ENCODE measurements around the gene HNRNPAB.
"Not testable (repeated sequence)": the region's sequence is repeated elsewhere in the genome, so short reads cannot be mapped to it uniquely, and the experiment has no call there.

HNRNPAB gene

GRCh38 chr5:178229111-178229510 lies 24.8 kb downstream of the HNRNPAB start:
- DNase-seq (ENCODE audit: low read depth in 4 of 4, low spot score in 1 of 4), result not testable (repeated sequence)

- no peak for DNase-seq (ENCODE audit: low read depth in 4 of 4, low spot score in 1 of 4)
Measured at GRCh38 chr5:178229861-178230260, 25.5 kb downstream of the HNRNPAB start.

GRCh38 chr5:178230879-178231538 lies 26.7 kb downstream of the HNRNPAB start:
- no peak for DNase-seq (ENCODE audit: low read depth in 4 of 4, low spot score in 1 of 4)

- DNase-seq (ENCODE audit: low read depth in 4 of 4, low spot score in 1 of 4), result no peak
Measured at GRCh38 chr5:178231539-178232123, 27.3 kb downstream of the HNRNPAB start.

GRCh38 chr5:178232124-178232919 lies 28.0 kb downstream of the HNRNPAB start, which contains the start of gene PHYKPL:
TSS of gene PHYKPL (minus strand) at chr5:178232802. CDS start at chr5:178232550, 252 bp downstream.
- peak; percentile 36 to 67 (median 51) for DNase-seq (ENCODE audit: low read depth in 4 of 4, low spot score in 1 of 4)

- no peak for DNase-seq (ENCODE audit: low read depth in 4 of 4, low spot score in 1 of 4)
Measured at GRCh38 chr5:178232920-178233429, 28.6 kb downstream of the HNRNPAB start.

- DNase-seq (ENCODE audit: low read depth in 4 of 4, low spot score in 1 of 4), result no peak
Measured at GRCh38 chr5:178234121-178234749, 29.9 kb downstream of the HNRNPAB start.

GRCh38 chr5:178234750-178235587 lies 30.6 kb downstream of the HNRNPAB start:
- DNase-seq (ENCODE audit: low read depth in 4 of 4, low spot score in 1 of 4), result peak; percentile 47 to 62 (median 62)

GRCh38 chr5:178235588-178235974 lies 31.2 kb downstream of the HNRNPAB start:
- DNase-seq (ENCODE audit: low read depth in 4 of 4, low spot score in 1 of 4), result no peak

GRCh38 chr5:178236126-178236525 lies 31.8 kb downstream of the HNRNPAB start:
- DNase-seq (ENCODE audit: low read depth in 4 of 4, low spot score in 1 of 4), result no peak

GRCh38 chr5:178236679-178237078 lies 32.3 kb downstream of the HNRNPAB start:
- no peak for DNase-seq (ENCODE audit: low read depth in 4 of 4, low spot score in 1 of 4)

GRCh38 chr5:178237431-178238312 lies 33.3 kb downstream of the HNRNPAB start:
- no peak for DNase-seq (ENCODE audit: low read depth in 4 of 4, low spot score in 1 of 4)

GRCh38 chr5:178238313-178238635 lies 33.9 kb downstream of the HNRNPAB start:
- no peak for DNase-seq (ENCODE audit: low read depth in 4 of 4, low spot score in 1 of 4)

- DNase-seq (ENCODE audit: low read depth in 4 of 4, low spot score in 1 of 4), result no peak
Measured at GRCh38 chr5:178238711-178239592, 34.6 kb downstream of the HNRNPAB start.

- DNase-seq (ENCODE audit: low read depth in 4 of 4, low spot score in 1 of 4), result not testable (repeated sequence)
Measured at GRCh38 chr5:178239626-178240301, 35.4 kb downstream of the HNRNPAB start.

- no peak for DNase-seq (ENCODE audit: low read depth in 4 of 4, low spot score in 1 of 4)
Measured at GRCh38 chr5:178240341-178240741, 36.0 kb downstream of the HNRNPAB start.

- DNase-seq (ENCODE audit: low read depth in 4 of 4, low spot score in 1 of 4), result no peak
Measured at GRCh38 chr5:178240766-178241165, 36.4 kb downstream of the HNRNPAB start.

- no peak for DNase-seq (ENCODE audit: low read depth in 4 of 4, low spot score in 1 of 4)
Measured at GRCh38 chr5:178241231-178241663, 36.9 kb downstream of the HNRNPAB start.
